GM19193 (cell line): ENCODE results near the gene TUBB1.

Source experiments
- POLR2A ChIP-seq: IDR thresholded peaks from 4 replicates; pipeline ENCODE4 v1.6.1; 2011; ENCODE audit not compliant: insufficient read depth, insufficient read length; ENCODE audit errors: extremely low read depth

TUBB1 gene

GRCh38 chr20:59000326-59000725, 18.9 kb upstream of the TUBB1 start:
- TF ChIP-seq POLR2A, result no peak

- TF ChIP-seq POLR2A, result no peak
Observed at GRCh38 chr20:59001068-59001448, 18.2 kb upstream of the TUBB1 start.

GRCh38 chr20:59001449-59002171, 17.6 kb upstream of the TUBB1 start:
- TF ChIP-seq POLR2A, result peak; percentile 36

GRCh38 chr20:59002388-59002787, 16.8 kb upstream of the TUBB1 start:
- peak; percentile 45 for TF ChIP-seq POLR2A

GRCh38 chr20:59002874-59003399, 16.3 kb upstream of the TUBB1 start:
- TF ChIP-seq POLR2A, result no peak

- TF ChIP-seq POLR2A, result peak; percentile 3
Observed at GRCh38 chr20:59003836-59004492, 15.3 kb upstream of the TUBB1 start.

- TF ChIP-seq POLR2A, result no peak
Observed at GRCh38 chr20:59004493-59004762, 14.8 kb upstream of the TUBB1 start.

GRCh38 chr20:59004763-59005522, 14.3 kb upstream of the TUBB1 start:
- peak; percentile 74 for TF ChIP-seq POLR2A

- TF ChIP-seq POLR2A, result no peak
Observed at GRCh38 chr20:59005523-59006166, 13.6 kb upstream of the TUBB1 start.

- TF ChIP-seq POLR2A, result no peak
Observed at GRCh38 chr20:59006167-59006863, 12.9 kb upstream of the TUBB1 start.

- peak; percentile 87 for TF ChIP-seq POLR2A
Observed at GRCh38 chr20:59006864-59007664, 12.2 kb upstream of the TUBB1 start, which contains the start of gene CTSZ. CTSZ (minus strand) TSS chr20:59007254; CDS start chr20:59007128, 126 bp downstream.

GRCh38 chr20:59007665-59008511, 11.3 kb upstream of the TUBB1 start:
- peak; percentile 50 for TF ChIP-seq POLR2A
